ENCODE measurements around the gene TYSND1.
"Not testable (repeated sequence)": the region's sequence is repeated elsewhere in the genome, so short reads cannot be mapped to it uniquely, and the experiment has no call there.

Gene TYSND1

GRCh38 chr10:70126700-70127395 lies 19.7 kb downstream of the TYSND1 start:
- Histone ChIP-seq H3K27ac (no peak overlapping the region), H3K27me3 (replicated peaks) (no peaks in the 10 kb centered on the region), H3K36me3 (replicated peaks) (no peaks in the 10 kb centered on the region), H3K4me3 (ENCODE audit: low read depth, low read length) (no peak overlapping the region)
- DNase-seq, result no peak
- TF ChIP-seq CTCF (IDR thresholded peaks at IDR 0.05; ENCODE audit: low read depth, low read length, missing control alignments), result no peak
- in situ Hi-C loops (cut with HindIII; ENCODE audit: low pct_ligation_motif_present, low sequenced_read_pairs), result no loop called here

- H3K36me3 ChIP-seq (replicated peaks), result no peaks in the 10 kb centered on the region
- in situ Hi-C loops (cut with HindIII; ENCODE audit: low pct_ligation_motif_present, low sequenced_read_pairs), result no loop called here
- no peak overlapping the region for H3K4me3 ChIP-seq (ENCODE audit: low read depth, low read length)
- TF ChIP-seq CTCF (IDR thresholded peaks at IDR 0.05; ENCODE audit: low read depth, low read length, missing control alignments), result no peak
- H3K27ac ChIP-seq, result no peak overlapping the region
- H3K27me3 ChIP-seq (replicated peaks), result no peaks in the 10 kb centered on the region
- no peak for DNase-seq
These were observed 20.5 kb downstream of the TYSND1 start for GRCh38 chr10:70125918-70126552.

GRCh38 chr10:70124918-70125317 lies 21.6 kb downstream of the TYSND1 start:
- Histone ChIP-seq H3K36me3 (replicated peaks) (no peaks in the 10 kb centered on the region), H3K27ac (no peak overlapping the region), H3K4me3 (ENCODE audit: low read depth, low read length) (no peak overlapping the region), H3K27me3 (replicated peaks) (no peaks in the 10 kb centered on the region)
- no peak for TF ChIP-seq CTCF (IDR thresholded peaks at IDR 0.05; ENCODE audit: low read depth, low read length, missing control alignments)
- in situ Hi-C loops (cut with HindIII; ENCODE audit: low pct_ligation_motif_present, low sequenced_read_pairs), result no loop called here
- no peak for DNase-seq

GRCh38 chr10:70124415-70124814 lies 22.1 kb downstream of the TYSND1 start:
- TF ChIP-seq CTCF (IDR thresholded peaks at IDR 0.05; ENCODE audit: low read depth, low read length, missing control alignments), result no peak
- in situ Hi-C loops (cut with HindIII; ENCODE audit: low pct_ligation_motif_present, low sequenced_read_pairs), result no loop called here
- H3K27me3 ChIP-seq (replicated peaks), result no peaks in the 10 kb centered on the region
- no peak overlapping the region for H3K4me3 ChIP-seq (ENCODE audit: low read depth, low read length)
- no peak for DNase-seq
- H3K36me3 ChIP-seq (replicated peaks), result no peaks in the 10 kb centered on the region
- no peak overlapping the region for H3K27ac ChIP-seq

- in situ Hi-C loops (cut with HindIII; ENCODE audit: low pct_ligation_motif_present, low sequenced_read_pairs), result no loop called here
- no peak for TF ChIP-seq CTCF (IDR thresholded peaks at IDR 0.05; ENCODE audit: low read depth, low read length, missing control alignments)
- no peak for DNase-seq
- Histone ChIP-seq H3K4me3 (ENCODE audit: low read depth, low read length) (no peak overlapping the region), H3K27me3 (replicated peaks) (no peaks in the 10 kb centered on the region), H3K36me3 (replicated peaks) (no peaks in the 10 kb centered on the region), H3K27ac (no peak overlapping the region)
These were observed 22.7 kb downstream of the TYSND1 start for GRCh38 chr10:70123817-70124216.

GRCh38 chr10:70123166-70123565 lies 23.3 kb downstream of the TYSND1 start:
- H3K4me3 ChIP-seq (ENCODE audit: low read depth, low read length); H3K36me3 ChIP-seq (replicated peaks); H3K27ac ChIP-seq; in situ Hi-C loops (cut with HindIII; ENCODE audit: low pct_ligation_motif_present, low sequenced_read_pairs); H3K27me3 ChIP-seq (replicated peaks); DNase-seq: not testable (repeated sequence)
